SH-SY5Y (cell line): Measurements from ENCODE around the gene MDH1B.

ENCODE experiments used
- GATA2 ChIP-seq: IDR thresholded peaks from 2 replicates; pipeline ENCODE4 v1.6.1; 2011; ENCODE audit warnings: mild to moderate bottlenecking, low read depth, low read length
- GATA3 ChIP-seq: IDR thresholded peaks from 2 replicates; pipeline ENCODE4 v1.6.1; 2011; ENCODE audit warnings: low read depth, mild to moderate bottlenecking, low read length, moderate library complexity

MDH1B gene

DNA sequence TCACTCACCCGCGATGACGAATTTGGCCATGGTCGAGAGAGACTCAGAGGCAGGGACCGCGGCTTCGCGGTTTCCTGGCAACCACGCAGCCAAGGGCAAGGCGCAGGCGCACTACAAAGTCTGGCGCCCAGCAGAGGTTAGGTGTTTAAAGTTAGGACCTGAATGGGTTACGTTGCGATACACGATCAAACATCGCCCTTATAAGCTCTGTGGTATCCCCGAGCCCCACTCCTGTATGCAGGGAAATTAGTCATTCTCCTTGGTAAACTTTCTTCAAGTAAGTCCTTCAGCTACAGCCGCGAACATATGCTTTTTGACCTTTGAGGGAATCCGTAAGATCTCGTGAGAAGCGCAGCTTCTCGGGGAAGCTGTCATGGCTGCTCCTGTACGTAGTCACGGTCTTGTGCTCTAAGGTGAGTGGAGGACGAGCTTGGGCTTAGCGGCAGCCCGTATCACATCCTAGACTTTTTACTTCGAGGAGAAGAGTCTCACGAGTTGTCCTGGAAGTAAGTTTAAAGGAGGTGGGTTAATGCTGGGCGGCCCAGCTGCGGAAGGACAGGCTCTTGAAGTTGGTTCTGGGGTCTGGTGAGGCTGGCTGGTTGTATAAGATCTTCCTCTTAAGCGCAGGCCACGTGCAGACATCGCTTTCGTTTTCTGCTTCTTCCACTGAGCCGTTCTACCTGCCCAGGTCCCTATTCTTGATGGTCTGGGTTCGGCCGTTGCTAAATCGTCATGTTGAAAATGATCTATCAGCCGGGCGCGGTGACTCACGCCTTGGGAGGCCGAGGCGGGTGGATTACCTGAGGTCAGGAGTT lies at the start of gene MDH1B, which contains the start of gene FASTKD2:
Gene MDH1B (minus strand): TSS at position 87 of the 815 bp plus-strand sequence. CDS start 57 bp downstream, at position 30.
Gene FASTKD2 (plus strand): TSS at position 365 of the 815 bp plus-strand sequence. CDS start 1,088 bp downstream, outside the sequence.
- TF ChIP-seq GATA3 (no peak), GATA2 (no peak)

DNA sequence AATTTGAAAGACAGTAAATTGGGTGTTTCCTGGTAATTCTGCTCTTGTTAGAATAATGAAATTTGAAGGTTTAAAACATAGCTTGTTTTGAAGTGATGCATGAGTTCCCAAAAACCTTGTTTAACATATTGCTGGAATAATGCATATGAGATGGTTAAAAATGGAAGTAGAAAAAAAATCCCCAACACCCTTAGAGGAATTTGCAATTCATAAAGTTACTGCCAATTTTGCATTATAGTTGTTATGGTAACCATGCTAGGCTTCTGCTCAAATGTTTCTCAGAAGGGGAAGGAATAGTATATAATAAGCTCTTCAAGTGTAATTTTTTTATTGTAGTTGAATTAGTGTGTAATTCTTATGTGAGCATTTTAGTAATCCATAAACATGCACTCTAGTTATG lies 49.4 kb upstream of the MDH1B start:
- TF ChIP-seq GATA3 (no peak), GATA2 (no peak)

DNA sequence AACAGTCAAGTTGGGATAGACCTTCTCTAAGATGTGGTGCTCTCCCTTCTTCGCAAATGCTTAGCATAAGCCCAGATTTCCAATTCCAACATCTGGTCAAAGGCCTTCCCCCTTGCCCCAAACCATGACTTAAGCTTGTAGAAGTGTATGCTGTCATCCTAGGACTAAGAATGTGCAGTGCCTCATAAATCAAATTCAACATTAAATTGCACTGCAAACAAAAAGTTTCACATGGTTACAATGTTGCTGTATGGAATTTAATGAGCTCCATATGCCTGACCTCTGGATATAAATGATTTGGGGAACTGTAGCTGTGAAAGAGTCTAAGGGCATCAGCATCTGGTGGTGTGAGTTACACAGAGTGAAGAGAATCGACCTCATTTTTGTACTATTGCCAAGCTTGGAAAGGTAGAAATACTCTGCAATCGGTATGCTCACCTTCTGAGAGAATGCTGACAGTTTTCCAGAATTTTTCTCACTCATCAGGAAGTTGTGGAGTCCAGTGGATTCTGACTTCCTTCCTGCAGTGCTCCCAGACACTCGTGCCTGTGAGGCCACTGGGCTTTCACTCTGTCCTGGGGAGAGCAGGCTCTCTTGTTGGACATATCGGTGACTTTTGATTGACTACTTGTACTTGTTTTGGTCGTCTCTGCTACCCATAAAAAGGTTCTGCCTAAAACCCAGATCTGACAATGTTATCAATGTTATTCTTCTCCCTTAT lies 40.9 kb upstream of the MDH1B start:
- TF ChIP-seq GATA2: no peak
- no peak for TF ChIP-seq GATA3

DNA sequence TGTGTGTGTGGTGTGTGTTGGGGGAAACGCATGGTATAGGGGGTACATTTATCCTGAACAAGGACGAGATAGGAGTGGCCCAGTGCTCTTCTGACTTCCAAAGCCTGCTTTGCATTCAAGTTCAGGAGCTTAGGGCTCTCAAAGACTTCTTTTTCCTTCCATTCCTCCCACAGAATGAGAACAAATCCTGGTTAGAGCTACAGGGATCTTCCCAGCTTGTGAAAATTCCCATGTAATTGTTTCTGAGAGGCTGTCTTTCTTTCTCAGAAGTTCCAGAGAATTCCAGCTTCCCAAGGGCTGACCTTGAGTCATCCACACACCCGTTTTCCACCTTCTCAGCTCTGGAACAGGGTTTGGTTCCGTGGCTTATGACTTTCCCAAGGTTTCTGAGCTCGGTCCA lies 39.2 kb upstream of the MDH1B start:
- TF ChIP-seq GATA3 (no peak), GATA2 (no peak)

DNA sequence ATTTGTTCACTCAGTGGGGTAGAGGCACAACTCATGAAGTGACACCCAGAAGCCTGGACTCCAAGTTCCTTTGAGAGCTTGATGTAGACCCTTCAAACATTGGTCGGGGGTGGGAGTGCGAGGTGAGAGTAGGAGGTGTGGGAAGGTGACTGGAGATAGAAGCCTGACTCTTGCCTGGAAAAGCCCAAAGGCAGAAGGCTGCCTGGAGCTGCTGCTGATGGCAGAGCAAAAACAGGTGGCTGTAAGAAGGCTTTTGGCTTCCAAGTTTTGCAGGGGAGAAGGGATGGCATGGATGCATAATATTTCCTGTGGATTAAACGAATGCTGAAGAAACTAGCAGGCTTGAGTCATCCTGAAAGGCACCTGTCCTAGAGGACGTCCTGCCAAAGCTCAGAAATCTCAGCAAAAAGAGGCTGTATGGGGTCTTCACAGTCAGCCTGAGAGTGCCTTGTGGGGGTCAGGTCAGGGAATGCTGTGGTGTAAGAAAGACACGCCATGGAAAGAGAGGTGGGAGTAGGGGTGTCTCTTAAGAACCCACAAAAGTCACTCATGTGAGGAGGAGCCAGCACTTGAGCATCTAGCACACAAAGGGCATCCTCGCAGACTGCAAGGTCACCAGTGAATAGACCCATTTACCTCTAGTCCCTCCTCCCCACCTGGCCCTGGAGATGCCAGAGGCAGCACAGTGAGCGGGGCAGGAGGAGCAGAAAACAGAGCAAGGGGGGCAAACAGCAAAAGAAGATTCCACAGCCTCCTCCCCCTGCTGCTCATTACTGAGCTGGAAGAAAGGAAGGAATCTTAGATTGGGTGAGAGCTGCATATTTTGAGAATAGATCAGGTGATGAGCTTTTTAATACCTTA lies 37.8 kb upstream of the MDH1B start:
- TF ChIP-seq GATA2 (no peak), GATA3 (no peak)

DNA sequence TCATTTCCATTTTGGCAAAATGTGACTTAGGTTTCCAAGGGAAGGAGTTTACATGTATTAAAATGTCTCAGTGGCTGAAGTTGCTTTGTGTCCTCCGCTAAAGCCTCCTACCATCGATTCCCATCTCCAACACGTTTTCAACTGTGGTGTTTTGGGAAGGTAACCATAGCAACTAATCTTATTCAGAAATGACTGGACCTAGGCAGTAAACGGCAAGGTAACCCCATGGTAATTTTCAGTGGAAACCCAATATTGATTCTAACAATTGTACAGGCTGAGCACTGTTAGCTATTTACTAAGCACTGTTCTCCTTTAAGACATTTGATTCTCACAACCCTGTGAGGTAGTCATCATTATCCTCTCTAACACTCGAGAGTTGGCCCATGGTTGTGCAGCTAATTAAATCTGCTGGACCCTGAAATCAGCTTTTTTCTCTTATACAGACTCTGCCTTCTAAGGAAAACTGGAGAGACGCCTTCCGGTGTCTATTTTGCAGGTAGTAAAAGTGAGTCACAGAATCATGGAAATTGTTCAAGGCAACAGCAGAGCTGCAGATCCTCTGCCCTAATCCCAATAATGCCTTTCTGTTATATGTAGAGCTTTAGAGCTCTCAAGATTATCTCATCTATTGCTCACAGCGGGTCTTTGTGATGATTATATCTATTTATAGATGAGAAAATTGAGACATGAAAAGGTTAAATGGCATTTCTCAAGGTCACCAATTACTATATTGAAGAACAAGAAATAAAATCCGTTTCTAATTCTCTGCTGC lies 36.5 kb upstream of the MDH1B start:
- TF ChIP-seq GATA2: no peak
- no peak for TF ChIP-seq GATA3

DNA sequence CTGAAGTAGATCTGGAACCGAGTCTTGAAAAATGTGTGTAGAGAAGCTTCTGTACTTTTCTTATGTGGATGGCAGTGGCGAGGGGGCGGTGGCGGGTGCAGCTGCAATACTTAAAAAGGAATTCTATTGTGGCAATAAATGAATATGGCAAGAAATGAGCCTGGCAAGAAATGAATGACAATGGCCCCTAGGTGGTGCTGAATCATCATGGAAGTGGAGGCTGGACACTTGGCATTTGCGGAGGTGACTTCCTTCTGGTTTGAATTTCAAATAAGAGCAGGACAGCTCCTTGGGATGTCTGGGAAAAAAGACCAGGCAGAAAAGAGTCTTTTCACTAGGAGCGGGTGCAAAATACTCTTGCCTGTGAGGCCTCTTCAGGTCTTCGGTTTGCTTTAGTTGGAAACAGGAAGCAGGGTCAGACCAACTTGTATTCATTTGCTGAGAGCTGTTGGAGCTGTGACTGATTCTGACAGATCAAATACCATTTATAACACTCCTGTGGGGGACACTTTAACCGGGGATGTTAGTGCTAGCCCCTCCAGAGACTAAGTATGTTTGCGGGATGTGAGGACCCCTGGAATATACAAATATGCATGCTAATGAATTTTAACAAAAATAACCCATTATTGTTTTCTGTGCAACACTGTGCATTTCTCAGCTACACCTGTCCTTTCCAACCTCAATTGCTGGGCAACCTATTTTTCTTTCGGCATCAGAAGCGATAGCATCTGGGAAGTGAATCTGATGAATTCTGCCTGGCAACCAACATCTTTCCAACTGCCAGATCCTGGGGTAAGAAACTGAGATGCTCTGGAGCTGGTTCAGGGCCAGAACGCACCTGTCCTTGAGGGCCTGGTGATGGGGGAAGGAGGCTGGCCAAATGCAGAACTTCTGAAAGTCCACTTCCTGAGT lies 35.6 kb upstream of the MDH1B start:
- TF ChIP-seq GATA2 (no peak), GATA3 (no peak)

DNA sequence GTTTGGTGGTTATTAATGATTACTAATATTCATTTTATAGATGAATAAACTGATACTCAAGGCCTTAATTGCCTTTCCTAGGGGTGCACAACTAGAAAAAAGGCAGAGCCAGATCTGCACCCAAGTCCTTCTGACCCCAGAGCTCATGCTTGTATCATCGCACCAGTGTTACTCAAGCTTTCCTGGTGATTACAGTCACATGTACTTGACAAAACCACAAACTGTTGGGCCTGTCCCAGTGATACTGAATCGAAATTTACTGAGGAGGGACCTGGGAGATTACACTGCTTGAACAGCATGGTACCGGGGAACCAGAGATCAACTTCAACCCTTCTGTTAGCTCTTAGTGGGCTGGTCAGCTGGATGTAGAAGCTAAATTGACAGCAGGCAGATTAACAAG lies 34.0 kb upstream of the MDH1B start:
- TF ChIP-seq GATA2: no peak
- TF ChIP-seq GATA3: no peak

DNA sequence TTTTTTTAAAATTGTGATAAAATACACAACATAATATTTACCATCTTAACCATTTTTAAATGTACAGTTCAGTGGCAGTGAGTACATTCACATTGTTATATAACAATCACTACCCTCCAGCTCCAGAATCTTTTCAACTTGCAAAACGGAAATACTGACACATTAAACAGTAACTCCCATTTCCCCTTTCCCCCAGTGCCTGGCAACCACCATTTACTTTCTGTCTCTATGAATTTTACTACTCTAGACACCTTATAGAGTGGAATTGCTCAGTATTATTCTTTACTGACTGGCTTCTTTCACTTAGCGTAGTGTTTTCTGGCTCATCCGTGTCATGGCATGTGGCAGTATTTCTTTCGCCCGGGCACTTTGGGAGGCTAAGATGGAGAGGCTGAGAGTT lies 32.9 kb upstream of the MDH1B start:
- TF ChIP-seq GATA3: no peak

DNA sequence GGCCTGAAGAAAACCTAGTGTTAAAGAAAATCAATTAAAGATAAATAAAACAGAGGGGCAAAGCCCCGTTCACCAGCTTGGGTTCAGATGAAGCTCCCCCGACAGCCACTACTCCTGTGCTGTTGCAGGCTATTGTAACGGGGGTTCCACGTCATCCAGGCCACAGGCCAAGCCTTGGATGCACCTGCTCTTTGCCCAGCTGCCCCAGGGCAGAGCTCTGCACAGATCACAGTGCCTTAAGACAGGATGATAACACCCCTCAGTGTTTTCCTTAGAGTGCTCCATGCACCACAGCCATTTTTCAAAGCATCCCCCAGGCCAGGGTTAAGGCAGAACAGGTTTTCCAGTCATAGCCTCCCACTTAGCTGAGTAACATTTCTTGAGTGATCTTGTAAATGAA lies 32.2 kb upstream of the MDH1B start:
- TF ChIP-seq GATA2 (no peak), GATA3 (no peak)

DNA sequence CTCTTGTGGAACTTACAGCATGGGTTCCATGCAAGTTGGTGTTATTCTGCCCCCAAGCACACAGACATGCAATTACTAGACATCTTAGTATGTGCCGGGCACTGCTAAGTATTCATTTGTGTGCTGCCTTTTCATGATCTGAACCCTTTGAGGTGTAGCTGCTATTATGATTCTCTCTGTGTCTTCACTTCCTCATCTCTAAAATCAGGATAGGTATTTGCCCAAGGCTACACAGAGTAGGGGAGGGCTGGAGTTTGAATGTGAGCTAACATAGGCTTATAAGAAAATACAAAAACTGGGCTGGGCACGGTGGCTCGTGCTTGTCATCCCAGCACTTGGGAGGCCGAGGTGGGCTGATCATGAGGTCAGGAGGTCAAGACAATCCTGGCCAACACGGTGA lies 27.5 kb upstream of the MDH1B start:
- TF ChIP-seq GATA2: no peak
- no peak for TF ChIP-seq GATA3

DNA sequence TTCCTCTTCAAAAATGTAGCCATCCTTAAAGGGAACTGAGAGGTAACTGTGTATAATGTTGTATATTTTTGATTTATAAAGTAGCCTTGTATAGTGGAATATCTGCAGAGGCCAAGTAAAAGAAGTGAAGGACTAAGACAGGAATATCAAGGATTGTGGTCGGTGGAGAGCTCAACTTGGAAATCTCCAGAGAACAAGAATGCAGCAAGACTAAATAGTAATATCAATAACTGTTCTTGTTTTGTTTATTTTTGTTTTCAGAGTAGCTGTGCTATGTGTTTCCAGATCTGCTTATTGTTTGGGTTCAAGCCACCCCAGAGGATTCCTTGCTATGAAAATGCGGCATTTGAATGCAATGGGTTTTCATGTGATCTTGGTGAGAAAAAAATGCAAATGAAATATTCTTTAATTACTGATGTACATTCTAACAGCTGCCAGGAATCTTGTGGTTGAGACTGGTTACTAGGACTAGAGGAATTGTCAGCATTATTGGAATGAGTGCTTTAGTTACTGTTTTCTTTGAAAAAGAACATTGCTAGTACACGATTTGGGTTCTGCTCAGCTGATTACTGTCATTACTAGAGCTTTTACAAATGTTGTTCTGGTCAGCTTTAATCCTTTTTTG lies 25.3 kb upstream of the MDH1B start:
- TF ChIP-seq GATA3 (no peak), GATA2 (no peak)
